Measurements from ENCODE around the gene LTBP3.
A peak's percentile ranks its signal among the peaks of the same experiment; 100 is the strongest.

- no peak for TF ChIP-seq CTCF (IDR thresholded peaks at IDR 0.05 in 2 of 3, conservative IDR thresholded peaks at IDR 0.05 in 1 of 3; ENCODE audit: borderline replicate concordance in 1 of 3, insufficient read depth in 1 of 3, low read depth in 2 of 3, low read length in 2 of 3)
- TF ChIP-seq POLR2AphosphoS5 (IDR thresholded peaks at IDR 0.05; ENCODE audit: low read depth, low read length) = no peak
- TF ChIP-seq YY1 (IDR thresholded peaks at IDR 0.05; ENCODE audit: extremely low read depth, insufficient replicate concordance, low read depth, low read length) = no peak
- no peak for TF ChIP-seq POLR2A (IDR thresholded peaks at IDR 0.05; ENCODE audit: borderline replicate concordance, extremely low read depth, insufficient read depth, insufficient read length)
- TF ChIP-seq SP1 (IDR thresholded peaks at IDR 0.05; ENCODE audit: low read depth) = no peak
- TF ChIP-seq JUND (IDR thresholded peaks at IDR 0.05) = no peak
- no peak for TF ChIP-seq CEBPB (IDR thresholded peaks at IDR 0.05; ENCODE audit: low read depth)
- no peak for TF ChIP-seq ZNF274 (IDR thresholded peaks at IDR 0.05; ENCODE audit: low read depth, low read length)
- no peak for TF ChIP-seq EZH2 (IDR thresholded peaks at IDR 0.05)
- peak; percentile 43; the same call in 1 of the 2 replicates for TF ChIP-seq ZFX (IDR thresholded peaks at IDR 0.05)
These were observed at the start of gene LTBP3 for GRCh38 chr11:65558002-65558929.

All from HCT116 (cell line).